Measurements from ENCODE around the gene THRAP3.
"Not testable (repeated sequence)": the region's sequence is repeated elsewhere in the genome, so short reads cannot be mapped to it uniquely, and the experiment has no call there.

THRAP3 gene

DNA sequence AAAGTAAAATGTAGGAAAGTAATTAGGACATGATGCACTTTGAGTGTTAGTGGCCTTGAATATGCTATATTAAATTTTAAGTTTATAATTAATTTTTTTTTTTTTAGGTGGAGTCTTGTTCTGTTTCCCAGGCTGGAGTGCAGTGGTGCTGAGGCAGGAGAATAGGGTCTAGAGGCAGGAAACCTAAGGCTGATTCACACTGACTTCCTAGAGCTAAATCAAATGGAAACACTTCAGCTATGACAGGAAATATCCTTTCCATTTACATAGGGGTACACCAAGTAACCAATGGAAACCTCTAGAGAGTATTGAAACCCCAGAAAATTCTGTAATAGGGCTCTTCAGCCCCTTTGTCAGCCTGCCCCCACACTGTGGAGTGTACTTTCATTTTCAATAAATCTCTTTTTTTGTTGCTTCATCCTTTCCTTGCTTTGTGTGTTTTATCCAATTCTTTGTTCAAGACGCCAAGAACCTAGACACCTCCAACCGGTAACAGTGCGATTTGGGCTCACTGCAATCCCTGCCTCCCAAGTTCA, 17.9 kb upstream of the THRAP3 start:
- no peak for DNase-seq

DNA sequence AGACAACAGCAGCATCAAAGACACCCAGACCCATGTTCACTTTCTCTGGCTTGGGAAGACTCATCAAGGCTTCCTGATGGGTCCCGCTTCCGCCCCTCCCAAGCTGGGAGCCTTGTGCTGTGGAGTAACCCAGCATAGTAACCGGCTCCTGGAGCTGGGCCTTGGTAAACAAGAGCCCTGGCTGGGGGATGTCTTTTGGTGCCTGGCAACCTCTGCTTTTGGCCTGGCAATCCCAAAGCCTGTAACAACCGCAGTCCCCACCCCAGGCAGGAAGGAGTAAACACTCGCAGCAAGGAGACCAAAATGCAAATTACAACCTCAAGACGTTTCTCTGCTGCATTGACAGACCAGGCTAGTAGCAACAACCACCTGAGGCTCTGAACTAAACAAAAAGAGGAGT, 16.9 kb upstream of the THRAP3 start:
- no peak for DNase-seq

DNA sequence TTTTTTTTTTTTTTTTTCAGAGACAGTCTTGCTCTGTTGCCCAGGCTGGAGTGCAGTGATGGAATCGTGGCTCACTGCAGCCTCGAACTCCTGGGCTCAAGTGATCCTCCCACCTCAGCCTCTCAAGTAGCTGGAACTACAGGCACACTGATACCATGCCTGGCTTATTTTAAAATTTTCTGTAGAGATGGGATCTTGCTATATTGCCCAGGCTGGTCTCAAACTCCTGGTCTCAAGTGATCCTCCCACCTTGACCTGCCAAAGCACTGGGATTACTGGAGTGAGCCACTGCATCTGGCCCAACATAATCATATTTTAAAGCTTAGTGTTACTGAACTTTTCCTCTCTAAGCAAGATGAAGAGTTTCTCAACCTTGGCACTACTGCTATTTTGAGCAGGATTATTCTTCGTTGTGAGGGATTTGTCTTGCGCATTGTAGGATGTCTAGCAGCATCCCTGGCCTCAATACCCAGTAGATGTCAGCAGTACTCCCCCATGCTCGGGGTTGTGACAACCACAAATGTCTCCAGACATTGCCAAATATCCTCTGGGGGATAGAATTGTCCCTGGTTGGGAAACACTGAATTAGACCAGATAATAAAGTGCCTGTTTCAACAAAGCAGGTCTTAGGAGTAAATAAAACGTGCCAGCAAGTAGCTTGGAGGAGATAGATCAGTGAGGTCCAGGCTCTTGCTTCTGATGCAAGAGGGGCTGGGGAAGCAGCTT, 15.1 kb upstream of the THRAP3 start:
- DNase-seq: no peak

- no peak for DNase-seq
Measured at GRCh38 chr1:36211307-36211706, 12.9 kb upstream of the THRAP3 start.

DNA sequence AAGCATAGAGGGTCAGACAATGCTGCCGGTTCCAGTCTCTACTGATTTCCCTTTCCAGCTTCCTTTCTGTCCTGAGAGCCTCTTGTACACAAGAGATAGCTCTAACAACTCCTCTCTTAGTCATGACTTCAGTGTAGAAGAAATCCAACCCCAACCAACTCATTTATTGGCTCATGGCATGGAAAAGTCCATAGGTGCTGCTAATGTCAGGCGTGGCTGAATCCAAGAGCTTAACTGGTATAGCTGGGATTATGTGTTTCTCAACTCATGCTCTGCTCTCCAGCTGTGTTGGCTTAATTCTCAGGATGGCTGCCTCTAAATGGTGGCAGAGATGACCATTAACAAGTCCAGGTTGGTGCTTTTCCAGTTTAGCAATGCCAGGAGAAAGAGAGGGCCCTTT, 12.4 kb upstream of the THRAP3 start:
- DNase-seq: no peak

GRCh38 chr1:36212782-36213181, 11.5 kb upstream of the THRAP3 start:
- DNase-seq: no peak

- DNase-seq: no peak
Measured at GRCh38 chr1:36217670-36218069, 6.6 kb upstream of the THRAP3 start.

- DNase-seq: not testable (repeated sequence)
Measured at GRCh38 chr1:36221901-36222300, 2.3 kb upstream of the THRAP3 start.

DNA sequence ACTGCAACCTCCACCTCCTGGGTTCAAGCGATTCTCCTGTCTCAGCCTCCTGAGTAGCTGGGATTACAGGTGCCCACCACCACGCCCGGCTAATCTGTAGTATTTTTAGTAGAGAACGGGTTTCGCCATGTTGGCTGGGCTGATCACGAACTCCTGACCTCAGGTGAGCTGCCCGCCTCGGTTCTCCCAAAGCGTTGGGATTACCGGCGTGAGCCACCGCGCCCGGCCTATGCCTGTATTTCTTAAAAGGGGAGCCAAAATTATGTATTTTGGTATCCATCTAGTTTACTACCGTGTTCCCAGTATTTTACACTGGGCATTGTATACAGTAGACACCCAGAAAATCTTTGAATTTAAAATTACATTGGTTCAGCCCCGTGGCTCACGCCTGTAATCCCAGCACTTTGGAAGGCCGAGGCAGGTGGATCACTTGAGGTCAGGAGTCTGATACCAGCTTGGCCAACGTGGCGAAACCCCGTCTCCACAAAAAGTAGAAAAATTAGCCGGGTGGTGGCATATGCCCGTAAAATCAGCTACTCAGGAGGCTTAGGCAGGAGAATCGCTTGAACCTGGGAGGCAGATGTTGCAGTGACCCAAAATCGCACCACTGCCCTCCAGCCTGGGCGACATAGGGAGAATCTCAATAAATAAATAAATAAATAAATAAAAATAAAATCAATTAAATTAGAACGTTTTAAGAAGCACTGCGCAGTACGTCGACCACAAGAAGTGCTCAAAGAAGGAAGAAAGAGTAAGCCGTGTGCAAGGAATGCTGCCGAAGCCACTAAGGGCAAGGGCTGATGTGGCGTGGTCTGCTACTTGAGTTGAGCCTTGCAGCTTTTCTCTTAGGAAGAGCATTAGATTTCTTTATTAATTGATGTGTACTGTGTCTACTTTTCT, 1.5 kb upstream of the THRAP3 start:
- no peak for DNase-seq

DNA sequence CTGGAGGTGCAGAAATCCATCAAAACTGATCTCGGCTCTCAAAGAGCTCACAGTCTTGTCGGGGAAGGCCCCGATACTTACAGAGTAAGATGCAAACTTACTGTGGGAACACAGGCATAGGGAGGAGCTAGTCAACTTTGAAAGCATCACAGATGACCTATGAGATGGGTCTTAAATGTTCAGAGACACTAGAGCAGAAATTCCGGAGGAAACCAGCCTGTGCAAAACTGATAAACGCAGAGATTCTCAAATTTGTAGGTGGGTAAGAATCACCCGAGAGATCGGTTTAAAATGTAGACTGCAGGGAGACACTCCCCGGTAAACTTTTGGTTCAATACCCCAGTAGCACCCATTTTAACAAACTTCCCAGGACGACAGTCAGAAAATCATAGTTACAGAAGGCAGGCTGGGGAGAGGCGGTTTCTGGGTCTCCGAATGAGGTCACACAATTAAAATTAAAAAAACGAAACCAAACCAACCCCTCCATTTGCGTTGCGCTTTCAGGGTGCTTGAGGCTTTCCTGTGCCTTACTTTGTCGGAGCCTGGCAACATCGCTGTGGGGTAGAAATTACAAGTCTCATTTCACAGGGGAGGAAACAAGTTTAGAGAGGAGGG, 755 bp upstream of the THRAP3 start:
- no peak for DNase-seq

DNA sequence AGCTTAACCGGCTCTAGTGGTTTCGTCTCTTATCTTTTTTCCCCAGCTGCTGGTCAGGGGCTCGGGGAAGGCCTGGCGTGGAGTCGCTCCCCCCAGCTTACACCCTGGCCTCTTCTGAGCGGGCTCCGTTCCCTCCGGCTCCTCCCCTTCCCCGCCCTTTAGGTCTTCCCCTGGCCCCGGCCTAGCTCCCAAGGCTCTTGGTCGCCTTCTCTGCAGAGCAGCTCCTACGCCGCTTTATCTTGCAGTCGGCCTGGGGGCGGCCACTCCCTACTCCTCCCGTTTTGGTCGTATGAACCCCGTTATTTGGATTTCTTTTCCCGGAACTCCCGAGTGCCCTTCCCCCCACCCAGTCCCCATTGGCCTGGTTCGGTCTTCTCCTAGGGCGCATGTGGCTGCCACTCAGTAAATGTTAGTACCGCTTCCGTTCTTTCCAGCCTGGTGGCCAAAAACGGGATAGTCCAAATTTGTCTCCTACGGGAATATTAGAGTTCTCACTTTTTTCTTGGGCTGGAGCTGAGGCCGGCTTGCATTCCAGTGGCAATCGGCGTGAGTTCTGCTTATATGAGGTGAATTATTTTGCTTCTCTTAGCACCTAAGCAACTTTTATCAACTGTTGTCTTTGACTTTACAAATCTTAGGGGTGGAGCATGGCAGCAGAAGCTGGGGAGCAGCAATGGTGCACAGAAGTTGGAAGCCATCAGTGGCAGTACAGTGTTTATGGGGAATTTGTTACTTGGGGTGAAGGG, 467 bp downstream of the THRAP3 start:
- DNase-seq: no peak

DNA sequence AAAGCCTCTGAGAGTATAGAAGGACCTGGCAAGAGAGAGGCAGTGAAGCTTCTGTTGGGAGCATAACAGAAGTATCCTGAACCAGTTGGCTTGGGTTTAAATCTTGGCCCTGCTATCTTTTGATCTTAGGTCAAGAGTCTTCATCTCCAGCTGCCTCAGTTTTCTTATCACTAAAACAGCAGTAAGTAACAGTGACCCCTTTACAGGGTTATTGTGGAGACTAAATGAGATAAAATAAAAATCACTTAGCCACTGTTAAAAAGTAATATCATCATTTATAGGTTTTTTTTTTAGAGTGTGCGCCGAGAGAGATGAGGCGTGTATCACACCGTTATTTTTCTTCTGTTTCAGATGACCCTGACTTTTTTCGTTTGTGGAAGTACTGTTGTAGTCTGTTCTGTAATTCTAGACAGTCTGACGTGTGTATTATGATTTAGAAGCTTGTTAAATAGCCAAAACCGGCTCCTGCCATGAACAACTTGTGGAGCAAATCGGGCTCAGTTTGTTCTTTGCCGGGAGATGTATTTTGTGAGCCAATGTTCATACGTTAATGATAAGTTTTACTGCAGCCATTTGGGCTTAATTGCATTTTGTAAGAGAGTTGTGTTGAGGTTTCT, 1.1 kb downstream of the THRAP3 start:
- DNase-seq: no peak

GRCh38 chr1:36230279-36230678, 6.0 kb downstream of the THRAP3 start:
- not testable (repeated sequence) for DNase-seq

DNA sequence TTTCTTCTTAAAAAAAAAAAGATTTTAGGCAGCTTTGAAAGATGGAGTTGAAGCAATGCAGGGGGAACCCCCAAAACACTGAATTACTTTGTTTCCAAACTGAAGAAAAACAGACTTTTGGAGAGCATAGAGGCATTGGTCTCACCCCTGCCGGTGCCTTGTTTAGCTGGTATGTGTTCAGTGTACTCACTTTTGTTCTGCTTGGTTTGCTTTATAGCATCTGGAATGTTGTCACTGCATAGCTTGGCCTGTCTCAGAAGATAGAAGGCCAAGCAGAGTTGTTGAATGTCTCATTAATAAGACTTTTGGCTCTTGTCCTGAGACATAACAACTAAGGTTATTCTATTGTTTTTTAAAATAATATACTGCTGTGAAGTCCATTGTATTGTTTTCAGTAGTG, 6.9 kb downstream of the THRAP3 start:
- DNase-seq: no peak

DNA sequence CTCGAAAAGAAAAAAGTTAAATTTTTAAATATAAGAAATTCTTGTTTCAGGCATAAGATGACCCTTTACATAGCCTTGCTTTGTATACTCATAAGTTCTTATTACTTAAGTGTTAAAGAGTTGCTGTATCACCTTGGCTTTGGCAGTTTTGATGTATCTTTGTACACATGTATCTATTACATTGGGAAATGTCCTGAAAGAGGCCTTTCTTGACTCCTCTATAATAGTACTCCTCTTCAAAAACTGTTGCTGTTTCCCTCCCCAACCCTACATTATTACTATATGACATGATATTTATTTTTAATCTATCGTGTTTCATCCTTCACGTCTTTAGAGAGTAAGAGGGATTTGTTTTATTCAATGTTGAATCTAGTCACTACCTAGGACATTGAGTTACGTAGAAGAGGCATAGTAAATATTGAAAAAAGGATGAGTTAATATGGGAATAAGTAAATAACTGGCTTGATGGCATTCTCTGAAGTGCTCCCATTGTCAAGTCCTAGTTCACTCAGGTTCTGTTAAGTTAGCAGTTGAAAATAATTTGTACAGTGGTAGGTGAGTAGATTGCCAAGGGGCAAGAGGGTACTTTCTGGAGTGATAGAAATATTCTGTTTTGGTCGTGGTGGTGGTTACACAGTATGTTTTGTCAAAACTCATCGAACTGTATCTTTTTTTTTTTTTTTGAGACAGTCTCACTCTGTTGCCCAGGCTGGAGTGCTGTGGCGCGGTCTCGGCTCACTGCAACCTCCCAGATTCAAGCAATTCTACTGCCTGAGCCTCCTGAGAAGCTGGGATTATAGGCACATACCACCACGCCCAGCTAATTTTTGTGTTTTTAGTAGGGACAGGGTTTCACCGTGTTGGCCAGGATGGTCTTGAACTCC, 8.2 kb downstream of the THRAP3 start:
- no peak for DNase-seq

DNA sequence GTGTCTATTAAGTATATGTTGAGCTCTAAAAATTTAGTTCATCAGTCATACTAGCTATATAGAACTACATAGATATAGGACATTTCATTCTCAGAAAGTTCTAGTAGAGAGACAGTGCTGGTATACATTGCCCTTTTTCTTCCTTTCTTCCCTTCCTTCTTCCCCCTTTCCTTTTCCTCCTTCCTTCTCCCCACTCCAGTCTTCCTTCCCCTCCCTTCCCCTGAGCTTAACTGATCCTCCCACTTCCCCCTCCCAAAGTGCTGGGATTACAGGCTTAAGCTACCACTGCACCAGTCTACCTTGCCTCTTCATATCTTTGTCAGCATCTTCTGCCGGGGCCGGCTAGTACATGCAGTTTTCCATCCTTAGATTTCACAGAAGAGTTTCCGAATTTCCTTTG, 12.1 kb downstream of the THRAP3 start:
- no peak for DNase-seq

- no peak for DNase-seq
Measured at GRCh38 chr1:36238433-36238832, 14.2 kb downstream of the THRAP3 start.

DNA sequence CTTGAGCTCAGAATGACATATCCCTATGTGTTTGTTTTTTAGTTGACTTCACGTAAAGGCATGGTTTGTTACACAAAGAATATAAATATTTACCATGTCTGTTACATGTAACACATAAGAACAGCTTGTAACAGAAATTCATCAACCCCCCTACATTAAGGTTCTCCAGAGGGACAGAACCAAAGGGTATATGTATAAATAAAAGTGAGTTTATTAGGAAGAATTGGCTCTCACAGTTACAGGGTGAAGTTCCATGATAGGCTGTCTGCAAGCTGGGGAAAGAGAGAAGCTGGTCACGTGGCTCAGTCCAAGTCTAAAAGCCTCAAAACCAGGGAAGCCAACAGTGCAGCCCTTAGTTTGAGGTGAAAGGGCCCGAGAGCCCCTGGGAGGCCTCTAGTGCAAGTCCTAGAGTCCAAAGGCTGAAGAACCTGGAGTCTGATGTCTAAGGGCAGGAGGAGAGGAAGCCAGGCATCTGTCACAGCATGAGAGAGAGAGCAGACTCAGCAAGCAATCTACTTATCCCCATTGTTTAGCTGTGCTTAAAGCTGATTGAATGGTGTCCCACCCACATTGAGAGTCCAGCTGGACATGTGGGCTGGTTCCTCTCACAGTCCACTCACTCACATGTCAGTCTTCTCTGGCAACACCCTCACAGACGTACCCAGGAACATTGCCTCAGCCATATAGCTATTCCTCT, 15.8 kb downstream of the THRAP3 start:
- DNase-seq: no peak

GRCh38 chr1:36247538-36247937, 23.3 kb downstream of the THRAP3 start:
- no peak for DNase-seq

DNA sequence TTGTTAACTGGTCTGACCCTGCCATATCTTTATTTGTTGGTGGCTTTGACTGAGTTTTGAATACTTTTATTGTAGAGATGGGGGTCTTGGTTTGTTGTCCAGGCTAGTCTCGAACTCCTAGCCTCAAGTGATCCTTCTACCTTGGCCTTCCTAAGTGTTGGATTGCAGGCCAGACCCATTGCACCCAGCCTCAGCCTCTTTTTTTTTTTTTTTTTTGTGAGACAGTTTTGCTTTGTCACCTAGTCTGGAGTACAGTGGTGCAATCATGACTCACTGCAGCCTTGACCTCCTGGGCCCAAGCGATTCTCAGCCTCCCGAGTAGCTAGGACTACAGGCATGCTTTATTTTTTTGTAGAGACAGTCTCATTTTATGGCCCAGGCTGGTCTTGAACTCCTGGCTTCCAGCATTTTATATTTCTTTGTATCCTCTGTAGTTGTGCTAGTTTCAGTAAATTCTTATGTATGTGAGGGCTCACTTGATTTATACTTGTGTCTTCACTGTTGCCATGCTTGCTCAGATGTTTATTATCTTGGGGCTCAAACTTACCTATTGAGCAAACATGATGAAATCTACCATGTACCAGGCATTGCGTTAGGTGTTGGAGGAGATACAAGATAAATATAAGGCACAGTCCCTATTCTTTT, 24.1 kb downstream of the THRAP3 start:
- DNase-seq: no peak

All from NCI-H1436 treated with DMSO at 0.1 percent for 48 hours (cell line).